C1 segment of cervical spinal cord (tissue), 14 donors: ENCODE measurements around the gene AGRN.
"Not testable (repeated sequence)": the region's sequence is repeated elsewhere in the genome, so short reads cannot be mapped to it uniquely, and the experiment has no call there.

Experiments used
- DNase-seq, 14 donors: peaks; one replicate each; lab custom pipeline; 2025; lab: John Stamatoyannopoulos, UW

AGRN gene

GRCh38 chr1:1000357-1001056 is 19.4 kb upstream of the AGRN start:
- DNase-seq: peak in 9 of 14 donors; percentile 9 to 75 (median 29)

- DNase-seq: no peak
These were observed 18.7 kb upstream of the AGRN start for GRCh38 chr1:1001057-1001783.

- DNase-seq: no peak
These were observed 16.1 kb upstream of the AGRN start for GRCh38 chr1:1003618-1004419.

- no peak for DNase-seq
These were observed 15.5 kb upstream of the AGRN start for GRCh38 chr1:1004420-1004779.

DNA sequence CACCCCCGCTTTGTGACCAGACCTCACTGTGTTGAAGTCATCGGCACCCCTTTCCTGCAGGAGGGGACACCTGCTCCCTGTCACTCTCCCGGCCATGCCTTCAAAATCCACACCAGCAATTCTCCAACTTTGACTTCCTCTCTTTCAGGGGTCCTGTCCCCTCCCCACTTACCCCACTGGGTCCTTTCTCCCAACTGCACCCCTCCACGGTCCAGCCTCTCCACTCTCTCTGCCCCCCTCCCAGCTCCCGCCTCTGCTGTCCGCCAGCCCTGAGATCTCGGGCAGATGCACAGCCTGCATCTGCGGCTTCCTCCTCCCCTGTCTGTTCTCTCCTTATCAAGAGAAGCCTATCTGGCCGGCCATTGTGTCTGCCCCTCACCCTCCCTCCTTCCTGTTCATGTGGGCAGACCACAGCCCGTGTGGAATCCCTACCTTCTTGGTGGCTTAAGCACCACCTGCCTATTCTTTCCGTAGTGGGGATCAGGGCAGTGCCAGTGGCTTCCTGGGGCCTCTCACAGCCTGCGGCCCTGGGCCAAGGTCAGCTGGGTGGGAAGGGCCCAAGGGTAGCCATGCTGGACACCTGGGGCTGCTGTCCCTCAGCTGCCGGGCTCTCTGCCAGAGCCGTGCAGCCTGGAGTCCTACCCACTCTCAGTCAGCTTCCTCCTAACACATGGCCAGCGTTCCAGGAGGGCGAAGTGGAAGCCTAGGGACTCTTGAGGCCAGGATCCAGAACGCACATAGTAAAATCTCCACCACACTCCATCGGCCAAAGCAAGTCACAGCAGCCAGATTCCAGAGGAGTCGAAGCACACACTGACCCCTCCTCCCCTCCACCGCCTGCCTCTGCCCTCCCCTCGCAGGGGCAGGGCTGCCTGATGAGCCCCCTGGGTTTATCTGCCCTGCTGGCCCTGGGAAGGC is 14.9 kb upstream of the AGRN start:
- DNase-seq: no peak

- DNase-seq: no peak
These were observed 14.1 kb upstream of the AGRN start for GRCh38 chr1:1005774-1006304.

DNA sequence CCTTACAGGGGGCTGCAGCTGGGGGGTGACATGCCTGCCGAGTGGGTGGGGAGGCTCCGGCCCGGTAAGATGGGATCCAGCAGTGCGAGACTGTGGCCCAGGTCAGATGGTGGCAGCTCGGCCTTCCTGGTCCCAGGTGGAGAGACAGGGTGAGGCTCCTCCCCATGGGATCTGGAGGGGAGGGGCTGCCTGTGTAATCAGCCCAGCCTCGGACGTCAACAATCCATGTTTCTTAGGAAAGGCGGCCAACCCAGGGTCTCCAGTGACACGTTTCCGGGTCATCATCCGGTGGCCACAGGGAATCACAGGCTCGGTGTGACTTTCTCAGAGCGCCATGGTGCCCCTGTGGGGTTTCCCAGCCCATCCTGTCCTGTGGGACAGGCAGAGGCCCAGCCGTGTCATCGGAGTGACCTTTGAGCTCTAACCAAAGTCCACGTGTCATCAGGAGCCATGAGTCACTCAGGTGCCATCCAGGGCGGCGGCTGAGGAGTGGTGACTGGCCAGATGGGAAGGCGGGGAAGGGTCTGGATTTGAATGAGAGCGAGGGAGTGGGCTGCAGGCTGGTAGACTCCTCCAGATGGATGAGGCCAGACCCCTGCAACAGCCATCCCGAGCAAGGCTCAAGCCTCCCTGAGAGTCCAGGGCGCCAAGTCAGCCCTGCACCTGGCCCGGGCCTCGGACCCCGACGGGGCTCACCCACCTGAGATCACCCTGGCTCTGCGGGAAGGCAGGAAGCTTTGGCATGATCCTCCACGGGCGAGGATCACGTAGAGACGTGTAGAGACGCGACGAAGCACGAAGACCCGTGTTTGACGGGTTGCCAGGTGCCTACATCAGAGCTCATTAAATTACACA is 13.4 kb upstream of the AGRN start:
- no peak for DNase-seq

- DNase-seq: not testable (repeated sequence)
These were observed 9.8 kb upstream of the AGRN start for GRCh38 chr1:1010131-1010530.

DNA sequence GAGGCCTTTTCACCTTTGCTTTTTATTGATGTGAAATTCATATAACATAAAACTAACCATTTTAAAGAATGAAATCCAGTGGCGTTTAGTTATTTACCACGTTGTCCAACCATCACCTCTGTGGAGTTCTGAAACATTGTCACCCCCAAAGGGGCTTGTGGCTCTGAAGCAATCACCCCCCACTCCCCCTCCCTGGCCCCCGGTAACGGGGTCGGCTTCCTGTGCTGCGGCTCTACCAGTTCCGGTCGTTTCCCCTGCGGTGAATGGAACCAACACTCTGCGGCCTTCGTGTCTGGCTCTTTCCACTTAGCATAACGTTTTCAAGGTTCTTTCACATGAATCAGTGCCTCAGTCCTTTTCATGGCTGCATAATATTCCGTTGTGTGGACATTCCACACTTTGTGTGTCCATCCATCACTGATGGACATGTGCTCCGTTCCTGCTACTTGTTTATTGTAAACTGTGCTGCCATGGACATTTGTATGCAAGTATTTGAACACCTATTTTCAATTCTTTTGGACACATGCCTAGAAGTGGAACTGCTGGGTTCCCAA is 8.4 kb upstream of the AGRN start:
- no peak for DNase-seq

DNA sequence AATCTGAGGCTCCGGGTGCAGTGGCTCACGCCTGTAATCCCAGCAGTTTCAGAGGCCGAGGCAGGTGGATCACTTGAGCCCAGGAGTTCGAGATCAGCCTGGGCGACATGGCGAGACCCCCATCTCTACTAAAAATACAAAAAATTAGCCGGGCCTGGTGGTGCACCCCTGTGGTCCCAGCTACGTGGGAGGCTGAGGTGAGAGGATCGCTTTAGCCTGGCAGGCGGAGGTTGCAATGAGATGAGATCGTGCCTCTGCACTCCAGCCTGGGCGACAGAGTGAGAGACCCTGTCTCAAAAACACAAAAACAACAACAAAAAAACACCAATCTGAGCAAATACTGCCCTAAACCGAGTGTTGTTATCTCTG is 7.2 kb upstream of the AGRN start:
- not testable (repeated sequence) for DNase-seq

- DNase-seq: peak in 13 of 14 donors; percentile 8 to 84 (median 63)
These were observed 6.6 kb upstream of the AGRN start, which contains the start of gene ISG15 for GRCh38 chr1:1013105-1013921. ISG15 (plus strand) TSS chr1:1013497; CDS start chr1:1013574, 77 bp downstream.

GRCh38 chr1:1013922-1014648 is 5.8 kb upstream of the AGRN start:
- DNase-seq: no peak

GRCh38 chr1:1014799-1015681 is 4.9 kb upstream of the AGRN start:
- no peak for DNase-seq

DNA sequence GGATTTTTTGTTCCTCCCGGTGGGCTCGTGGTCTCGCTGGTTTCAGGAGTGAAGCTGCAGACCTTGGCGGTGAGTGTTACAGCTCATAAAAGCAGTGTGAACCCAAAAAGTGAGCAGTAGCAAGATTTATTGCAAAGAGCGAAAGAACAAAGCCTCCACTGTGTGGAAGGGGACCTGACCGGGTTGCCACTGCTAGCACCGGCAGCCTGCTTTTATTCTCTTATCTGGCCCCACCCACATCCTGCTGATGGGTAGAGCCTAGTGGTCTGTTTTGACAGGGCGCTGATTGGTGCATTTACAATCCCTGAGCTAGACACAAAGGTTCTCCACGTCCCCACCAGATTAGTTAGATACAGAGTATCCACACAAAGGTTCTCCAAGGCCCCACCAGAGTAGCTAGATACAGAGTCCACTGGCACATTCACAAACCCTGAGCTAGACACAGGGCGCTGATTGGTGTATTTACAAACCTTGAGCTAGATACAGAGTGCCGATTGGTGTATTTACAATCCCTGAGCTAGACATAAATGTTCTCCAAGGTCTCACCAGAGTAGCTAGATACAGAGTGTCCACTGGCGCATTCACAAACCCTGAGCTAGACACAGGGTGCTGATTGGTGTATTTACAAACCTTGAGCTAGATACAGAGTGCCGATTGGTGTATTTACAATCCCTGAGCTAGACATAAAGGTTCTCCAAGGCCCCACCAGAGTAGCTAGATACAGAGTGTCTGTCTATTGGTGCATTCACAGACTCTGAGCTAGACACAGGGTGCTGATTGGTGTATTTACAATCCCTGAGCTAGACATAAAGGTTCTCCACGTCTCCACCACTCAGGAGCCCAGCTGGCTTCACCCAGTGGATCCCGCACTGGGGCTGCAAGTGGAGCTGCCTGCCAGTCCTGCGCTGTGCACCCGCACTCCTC is 2.3 kb upstream of the AGRN start:
- DNase-seq: not testable (repeated sequence)

DNA sequence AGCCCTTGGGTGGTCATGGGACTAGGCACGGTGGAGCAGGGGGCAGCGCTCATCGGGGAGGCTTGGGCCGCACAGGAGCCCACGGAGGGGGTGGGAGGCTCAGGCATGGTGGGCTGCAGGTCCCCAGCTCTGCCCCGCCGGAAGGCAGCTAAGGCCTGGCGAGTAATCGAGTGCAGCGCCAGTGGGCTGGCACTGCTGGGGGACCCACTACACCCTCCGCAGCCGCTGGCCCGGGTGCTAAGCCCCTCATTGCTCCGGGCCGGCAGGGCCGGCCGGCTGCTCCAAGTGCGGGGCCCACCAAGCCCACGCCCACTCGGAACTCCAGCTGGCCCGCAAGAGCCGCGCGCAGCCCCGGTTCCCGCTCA is 1.6 kb upstream of the AGRN start:
- not testable (repeated sequence) for DNase-seq
